Renal cortical epithelial cell (primary cell): Measurements from ENCODE around the gene ADAMTS2. TPM values are rescaled to one million over a fixed set of nuclear protein-coding genes. Genes with fewer than 3 reads are reported as not detected.
A peak's percentile ranks its signal among the peaks of the same experiment; 100 is the strongest.

ENCODE experiments used
- DNase-seq: peaks from one replicate; pipeline ENCODE4 v3.0.0-alpha.2; 2011; ENCODE audit warnings: low read depth
- total RNA-seq: library from RNA; depleted of rRNA; stranded (reverse); fragments of >200 nt; gene quantifications from 2 replicates; pipeline ENCODE4 v1.2.3, GENCODE V29; 2014

ADAMTS2 gene
- total RNA-seq, 1 donor from 2014 or later, result 4.2 TPM

GRCh38 chr5:179254638-179255271 is 90.5 kb downstream of the ADAMTS2 start:
- DNase-seq, result no peak

GRCh38 chr5:179253730-179254129 is 91.5 kb downstream of the ADAMTS2 start:
- DNase-seq, result no peak

GRCh38 chr5:179251276-179251969 is 93.8 kb downstream of the ADAMTS2 start:
- DNase-seq, result no peak

GRCh38 chr5:179250561-179251225 is 94.6 kb downstream of the ADAMTS2 start:
- no peak for DNase-seq

GRCh38 chr5:179246227-179246626 is 99.0 kb downstream of the ADAMTS2 start:
- DNase-seq, result no peak

- DNase-seq, result no peak
These were observed 100.2 kb downstream of the ADAMTS2 start for GRCh38 chr5:179245031-179245430.

- no peak for DNase-seq
These were observed 101.2 kb downstream of the ADAMTS2 start for GRCh38 chr5:179244044-179244443.

- DNase-seq, result peak; percentile 6
These were observed 101.9 kb downstream of the ADAMTS2 start for GRCh38 chr5:179243333-179243732.

GRCh38 chr5:179242676-179243075 is 102.6 kb downstream of the ADAMTS2 start:
- DNase-seq, result no peak

GRCh38 chr5:179241764-179242370 is 103.4 kb downstream of the ADAMTS2 start:
- no peak for DNase-seq

- DNase-seq, result no peak
These were observed 104.1 kb downstream of the ADAMTS2 start for GRCh38 chr5:179241175-179241574.

- DNase-seq, result no peak
These were observed 104.7 kb downstream of the ADAMTS2 start for GRCh38 chr5:179240561-179240960.

GRCh38 chr5:179239256-179240135 is 105.8 kb downstream of the ADAMTS2 start:
- DNase-seq, result no peak

GRCh38 chr5:179238628-179238970 is 106.7 kb downstream of the ADAMTS2 start:
- no peak for DNase-seq

GRCh38 chr5:179237770-179238627 is 107.3 kb downstream of the ADAMTS2 start:
- no peak for DNase-seq

- no peak for DNase-seq
These were observed 109.6 kb downstream of the ADAMTS2 start for GRCh38 chr5:179235416-179236400.

- no peak for DNase-seq
These were observed 110.6 kb downstream of the ADAMTS2 start for GRCh38 chr5:179234563-179235135.

GRCh38 chr5:179233909-179234562 is 111.2 kb downstream of the ADAMTS2 start:
- DNase-seq, result no peak
